GM10248 (cell line): Measurements from ENCODE around the gene AUH.

Experiments used
- CTCF ChIA-PET: fragments of 300-600 bp; sonication (Branson Sonifier 250); formaldehyde crosslinking; extraction: SDS; loops from one replicate; lab custom pipeline; 2021; ENCODE audit warnings: antibody characterized with exemption; lab: Yijun Ruan, JAX
- POLR2A ChIA-PET: fragments of 350-650 bp; sonication (Branson Sonifier 250); formaldehyde crosslinking; extraction: SDS; loops from one replicate; lab custom pipeline; 2020; ENCODE audit warnings: antibody characterized with exemption; lab: Yijun Ruan, JAX
- DNase-seq: peaks from one replicate; pipeline ENCODE4 v3.0.0; 2012; ENCODE audit errors: extremely low spot score
- TF ChIP-seq, protein P1 (sequence below): IDR thresholded peaks from 2 replicates; pipeline ENCODE4 v1.5.1; 2012; ENCODE audit warnings: mild to moderate bottlenecking, low read depth; ENCODE audit errors: extremely low read depth, missing control alignments, control extremely low read depth

The AUH gene

GRCh38 chr9:91248707-91249106 lies 113.0 kb downstream of the AUH start:
- TF ChIP-seq, protein P1, sequence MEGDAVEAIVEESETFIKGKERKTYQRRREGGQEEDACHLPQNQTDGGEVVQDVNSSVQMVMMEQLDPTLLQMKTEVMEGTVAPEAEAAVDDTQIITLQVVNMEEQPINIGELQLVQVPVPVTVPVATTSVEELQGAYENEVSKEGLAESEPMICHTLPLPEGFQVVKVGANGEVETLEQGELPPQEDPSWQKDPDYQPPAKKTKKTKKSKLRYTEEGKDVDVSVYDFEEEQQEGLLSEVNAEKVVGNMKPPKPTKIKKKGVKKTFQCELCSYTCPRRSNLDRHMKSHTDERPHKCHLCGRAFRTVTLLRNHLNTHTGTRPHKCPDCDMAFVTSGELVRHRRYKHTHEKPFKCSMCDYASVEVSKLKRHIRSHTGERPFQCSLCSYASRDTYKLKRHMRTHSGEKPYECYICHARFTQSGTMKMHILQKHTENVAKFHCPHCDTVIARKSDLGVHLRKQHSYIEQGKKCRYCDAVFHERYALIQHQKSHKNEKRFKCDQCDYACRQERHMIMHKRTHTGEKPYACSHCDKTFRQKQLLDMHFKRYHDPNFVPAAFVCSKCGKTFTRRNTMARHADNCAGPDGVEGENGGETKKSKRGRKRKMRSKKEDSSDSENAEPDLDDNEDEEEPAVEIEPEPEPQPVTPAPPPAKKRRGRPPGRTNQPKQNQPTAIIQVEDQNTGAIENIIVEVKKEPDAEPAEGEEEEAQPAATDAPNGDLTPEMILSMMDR, result no peak
- ChIA-PET CTCF (interaction anchor here (1.0 kb wide), 1 partner anchor 8 kb away, joined by 3 read pairs; no protein-coding TSS in a partner anchor), POLR2A (no interaction called here)
- no peak for DNase-seq

DNA sequence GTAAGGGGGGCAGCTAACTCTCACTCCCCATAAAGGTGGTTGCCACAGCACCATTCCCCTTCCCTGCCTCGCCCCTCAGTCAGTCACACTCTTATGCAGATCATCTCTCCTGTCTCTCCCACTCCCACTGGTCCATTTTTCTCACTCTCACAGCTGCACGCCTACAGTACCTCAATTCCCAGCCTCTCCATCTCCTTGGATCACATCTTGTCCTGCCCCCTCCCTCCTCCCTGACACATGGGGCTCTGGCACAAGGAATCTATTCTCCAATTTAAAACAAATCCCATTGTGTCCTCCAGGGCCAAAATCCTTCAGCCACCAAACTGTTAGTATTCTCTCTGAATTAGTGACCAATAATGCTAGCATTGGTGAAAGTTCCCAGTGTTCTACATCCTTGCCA lies 114.4 kb downstream of the AUH start:
- TF ChIP-seq, protein P1, result no peak
- DNase-seq, result no peak
- ChIA-PET POLR2A (no interaction called here), CTCF (interaction anchor here (1.7 kb wide), 1 partner anchor 9 kb away, joined by 6 read pairs; no protein-coding TSS in a partner anchor)

DNA sequence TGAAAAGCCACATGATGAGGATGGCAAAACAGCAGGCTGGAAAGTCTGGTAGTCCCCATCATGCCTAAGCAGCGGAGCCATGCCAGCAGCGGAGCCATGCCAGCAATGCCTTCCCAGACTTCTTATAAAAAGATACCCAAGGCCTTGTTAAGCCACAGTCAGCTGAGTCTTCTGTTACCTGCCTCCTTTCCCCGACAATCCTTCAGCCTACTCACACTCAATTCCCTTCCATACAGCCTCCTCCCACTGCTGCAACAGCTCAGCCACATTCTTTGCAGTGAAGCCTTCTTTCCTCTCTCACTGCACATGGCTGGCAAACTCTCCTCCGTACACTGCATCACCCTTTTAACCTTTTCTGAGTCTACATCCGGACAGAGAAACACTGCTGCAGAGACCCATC lies 114.9 kb downstream of the AUH start:
- ChIA-PET POLR2A (no interaction called here), CTCF (interaction anchor here (1.7 kb wide), 1 partner anchor 9 kb away, joined by 6 read pairs; no protein-coding TSS in a partner anchor)
- DNase-seq, result no peak
- TF ChIP-seq, protein P1, result no peak

GRCh38 chr9:91245431-91246313 lies 116.0 kb downstream of the AUH start:
- DNase-seq, result peak; percentile 38
- CTCF ChIA-PET, result interaction anchor here (1.1 to 2.1 kb wide), 3 partner anchors 8 to 156 kb away, joined by 3 to 9 read pairs (median 6); no protein-coding TSS in a partner anchor
- POLR2A ChIA-PET, result no interaction called here
- TF ChIP-seq, protein P1, result no peak

GRCh38 chr9:91243029-91243428 lies 118.7 kb downstream of the AUH start:
- POLR2A ChIA-PET, result no interaction called here
- CTCF ChIA-PET, result no interaction called here
- DNase-seq, result no peak
- TF ChIP-seq, protein P1, result no peak

DNA sequence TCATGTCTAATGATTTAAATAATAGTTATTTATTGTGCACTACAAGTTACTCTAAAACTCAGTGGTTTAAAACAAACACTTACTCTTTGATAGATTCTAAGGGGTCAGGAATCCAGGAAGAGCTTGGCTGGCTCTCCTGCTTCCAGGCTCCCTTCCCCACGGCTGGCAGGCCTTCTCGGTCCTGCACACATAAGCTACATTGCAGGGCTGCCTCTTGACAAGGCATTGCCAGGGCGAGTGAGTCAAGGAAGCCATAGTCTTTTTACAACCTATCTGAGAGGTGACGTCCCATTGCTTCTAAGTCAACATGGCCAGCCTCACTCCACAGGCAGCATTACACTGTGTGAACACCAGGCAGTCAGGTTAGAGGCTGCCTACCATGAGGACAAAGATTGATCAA lies 119.8 kb downstream of the AUH start:
- POLR2A ChIA-PET, result no interaction called here
- CTCF ChIA-PET, result no interaction called here
- DNase-seq, result no peak
- TF ChIP-seq, protein P1, result no peak
